DMS 273 (cell line): ENCODE results near the gene RPS25.
"Not testable (repeated sequence)": the region's sequence is repeated elsewhere in the genome, so short reads cannot be mapped to it uniquely, and the experiment has no call there.

Source experiments
- DNase-seq: peaks from one replicate; lab custom pipeline; 2025; ENCODE audit not compliant: unreplicated experiment; lab: John Stamatoyannopoulos, UW

RPS25 gene

GRCh38 chr11:118973985-118974384 lies 44.2 kb downstream of the RPS25 start:
- DNase-seq: no peak

- DNase-seq: no peak
Observed at GRCh38 chr11:118971646-118972045, 46.5 kb downstream of the RPS25 start, which contains the start of gene FOXR1. TSS of gene FOXR1 (plus strand) at chr11:118971761. CDS start at chr11:118971932, 171 bp downstream.

DNA sequence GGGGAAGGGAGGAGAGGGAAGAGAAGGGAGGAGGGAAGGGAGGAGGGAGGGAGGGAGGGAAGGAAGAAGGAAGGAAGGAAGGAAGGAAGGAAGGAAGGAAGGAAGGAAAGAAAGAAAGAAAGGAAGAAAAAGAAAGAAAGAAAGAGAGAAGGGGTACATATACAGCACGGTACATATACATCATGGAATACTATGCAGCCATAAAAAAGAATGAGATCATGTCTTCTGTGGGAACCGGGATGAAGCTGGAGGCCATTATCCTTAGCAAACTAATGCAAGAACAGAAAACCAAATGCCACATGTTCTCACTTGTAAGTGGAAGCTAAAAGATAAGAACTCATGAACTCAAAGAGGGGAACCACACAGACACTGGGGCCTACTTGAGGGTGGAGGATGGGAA lies 48.6 kb downstream of the RPS25 start:
- not testable (repeated sequence) for DNase-seq
